ENCODE data around the gene PCNT. TPM values are rescaled to one million over a fixed set of nuclear protein-coding genes. Genes with fewer than 3 reads are reported as not detected.

Gene PCNT
- total RNA-seq, 3 donors from 2014 or later = 20.4 to 36.9 (median 26.1) TPM

GRCh38 chr21:46329796-46330195 lies 5.8 kb downstream of the PCNT start:
- ATAC-seq = no peak
- H3K4me1 ChIP-seq (ENCODE audit: low read depth) = peaks cover 10% of the 10 kb centered on the region
- H3K36me3 ChIP-seq (ENCODE audit: low read depth) = no peaks in the 10 kb centered on the region
- TF ChIP-seq CTCF (IDR thresholded peaks at IDR 0.05) = no peak
- no peak for DNase-seq
- intact Hi-C loops (cut with DNase I, micrococcal nuclease) = no loop called here
- no peaks in the 10 kb centered on the region for H3K9me3 ChIP-seq
- no peak overlapping the region for H3K4me3 ChIP-seq

GRCh38 chr21:46334351-46335140 lies 10.6 kb downstream of the PCNT start:
- ATAC-seq = no peak
- no peaks in the 10 kb centered on the region for H3K36me3 ChIP-seq (ENCODE audit: low read depth)
- H3K4me3 ChIP-seq = no peak overlapping the region
- intact Hi-C loops (cut with DNase I, micrococcal nuclease) = no loop called here
- H3K4me1 ChIP-seq (ENCODE audit: low read depth) = no peaks in the 10 kb centered on the region
- H3K9me3 ChIP-seq = no peaks in the 10 kb centered on the region
- DNase-seq = no peak
- TF ChIP-seq CTCF (IDR thresholded peaks at IDR 0.05) = no peak

- no peaks in the 10 kb centered on the region for H3K36me3 ChIP-seq (ENCODE audit: low read depth)
- TF ChIP-seq CTCF (IDR thresholded peaks at IDR 0.05) = no peak
- intact Hi-C loops (cut with DNase I, micrococcal nuclease) = no loop called here
- H3K4me1 ChIP-seq (ENCODE audit: low read depth) = no peaks in the 10 kb centered on the region
- DNase-seq = no peak
- no peak overlapping the region for H3K4me3 ChIP-seq
- no peaks in the 10 kb centered on the region for H3K9me3 ChIP-seq
- ATAC-seq = no peak
These were observed 12.6 kb downstream of the PCNT start for GRCh38 chr21:46336603-46337002.

- H3K9me3 ChIP-seq = no peaks in the 10 kb centered on the region
- H3K4me3 ChIP-seq = no peak overlapping the region
- TF ChIP-seq CTCF (IDR thresholded peaks at IDR 0.05) = no peak
- intact Hi-C loops (cut with DNase I, micrococcal nuclease) = no loop called here
- no peaks in the 10 kb centered on the region for H3K4me1 ChIP-seq (ENCODE audit: low read depth)
- no peaks in the 10 kb centered on the region for H3K36me3 ChIP-seq (ENCODE audit: low read depth)
- DNase-seq (no peak), ATAC-seq (no peak)
These were observed 17.0 kb downstream of the PCNT start for GRCh38 chr21:46340998-46341397.

GRCh38 chr21:46344219-46344915 lies 20.4 kb downstream of the PCNT start:
- no peak overlapping the region for H3K4me3 ChIP-seq
- no peak for TF ChIP-seq CTCF (IDR thresholded peaks at IDR 0.05)
- intact Hi-C loops (cut with DNase I, micrococcal nuclease) = no loop called here
- no peak for DNase-seq
- no peaks in the 10 kb centered on the region for H3K36me3 ChIP-seq (ENCODE audit: low read depth)
- no peak for ATAC-seq
- no peaks in the 10 kb centered on the region for H3K9me3 ChIP-seq
- H3K4me1 ChIP-seq (ENCODE audit: low read depth) = no peaks in the 10 kb centered on the region
